GM19238 (cell line): ENCODE data around the gene IL32.

ENCODE experiments used
- DNase-seq: peaks from one replicate; pipeline ENCODE4 v3.0.0; 2011; ENCODE audit warnings: low spot score; ENCODE audit not compliant: insufficient read length

Gene IL32

DNA sequence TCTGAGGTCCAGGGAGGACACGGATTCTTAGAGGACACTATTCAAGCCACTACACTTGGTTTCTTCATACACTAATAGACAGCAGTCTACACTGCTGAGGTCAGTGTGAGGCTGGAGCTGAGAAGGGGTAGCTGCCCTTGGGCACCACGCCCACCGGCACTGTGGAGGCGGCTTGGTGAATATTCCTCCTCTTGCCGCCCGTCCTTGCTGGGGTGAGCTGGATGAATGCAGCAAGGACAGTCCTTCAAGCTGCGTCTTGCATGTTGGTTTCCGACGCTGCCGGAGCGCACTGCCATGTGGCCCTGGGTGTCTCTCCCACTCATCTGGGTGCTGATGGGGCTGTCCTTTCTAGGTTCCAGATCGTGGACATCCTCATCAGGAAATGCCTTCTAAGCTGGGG, 49.6 kb downstream of the IL32 start:
- no peak for DNase-seq

DNA sequence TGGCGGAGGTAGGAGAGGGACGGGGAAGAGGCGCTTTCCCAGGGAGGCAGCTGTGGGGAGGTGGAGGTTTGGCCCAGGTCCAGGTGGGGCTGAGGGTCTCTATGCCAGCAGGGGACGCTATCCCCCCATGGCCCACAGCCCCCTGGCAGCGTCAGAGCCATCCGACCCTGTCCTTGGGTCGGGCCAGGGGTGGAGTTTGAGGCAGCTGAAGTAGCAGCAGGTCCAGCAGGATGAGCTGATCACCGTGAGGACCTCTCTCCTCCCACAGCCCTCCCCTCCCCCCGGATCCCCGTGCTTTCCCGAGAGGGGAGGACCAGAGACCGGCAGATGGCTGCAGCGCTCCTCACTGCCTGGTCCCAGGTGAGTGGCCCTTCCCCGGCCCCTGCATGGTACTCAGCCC, 50.1 kb downstream of the IL32 start:
- no peak for DNase-seq

DNA sequence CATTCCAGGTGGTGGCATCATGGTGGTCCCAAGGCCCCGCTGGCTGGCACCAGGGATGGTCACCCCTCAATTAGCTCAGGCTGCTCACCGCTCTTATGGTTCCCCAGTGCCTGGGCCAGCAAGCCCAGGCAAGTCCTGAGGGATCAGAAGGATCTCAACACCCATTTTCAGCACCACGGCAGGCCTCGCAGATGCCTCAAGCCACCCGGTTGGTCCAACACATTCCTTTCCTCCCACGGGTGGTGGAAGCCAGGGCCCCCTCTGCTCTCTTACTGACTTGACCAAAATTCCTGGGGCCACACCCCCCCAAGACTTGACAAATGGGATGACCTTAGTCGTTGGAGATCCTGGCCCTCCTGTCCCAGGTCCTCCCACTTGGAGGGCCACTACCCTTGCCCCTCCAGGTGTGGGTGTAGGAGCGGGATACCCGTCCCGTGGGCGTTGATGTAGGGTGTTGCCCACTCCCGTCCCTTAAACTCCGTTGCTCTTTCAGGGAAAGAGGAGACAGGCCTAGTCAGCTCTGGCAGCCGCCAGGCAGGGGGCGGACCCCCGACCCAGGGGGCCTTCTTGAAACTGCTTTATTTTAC, 52.9 kb downstream of the IL32 start:
- no peak for DNase-seq

DNA sequence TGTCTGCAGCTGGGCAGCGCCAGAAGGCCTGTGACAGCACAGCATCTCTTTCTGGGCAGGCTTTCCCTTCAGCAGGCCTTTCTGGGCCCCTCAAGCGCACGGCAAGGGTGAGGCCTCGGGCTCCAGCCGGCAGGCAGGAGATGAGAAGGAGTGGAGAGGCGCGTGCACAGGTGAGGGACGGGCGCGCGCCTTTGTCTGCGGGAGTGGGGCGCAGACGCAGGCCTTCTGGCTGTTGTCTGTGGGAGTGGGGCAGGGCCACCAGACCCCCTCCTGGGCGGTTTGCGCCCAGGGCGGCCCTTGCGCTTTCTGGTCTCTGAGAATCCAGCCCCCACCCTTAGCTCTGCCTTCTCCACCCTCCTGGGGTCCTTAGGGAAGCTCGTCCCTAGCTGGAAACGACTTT, 53.4 kb downstream of the IL32 start:
- DNase-seq, result no peak
